GM13976 (cell line): ENCODE results near the gene QKI.

Source experiments
- DNase-seq: peaks from one replicate; pipeline ENCODE4 v3.0.0; 2012; ENCODE audit warnings: low spot score
- CTCF ChIP-seq: IDR thresholded peaks from 2 replicates; pipeline ENCODE4 v1.5.1; 2012; ENCODE audit warnings: borderline replicate concordance, mild to moderate bottlenecking; ENCODE audit not compliant: insufficient read depth; ENCODE audit errors: extremely low read depth, missing control alignments, control extremely low read depth
- in situ Hi-C: fragments of 300-500 bp; cut with MboI; formaldehyde crosslinking; loops from one replicate; pipeline ENCODE4 v1.12.0; 2022; ENCODE audit warnings: low sequenced_read_pairs, mixed read lengths, inconsistent platforms; ENCODE audit not compliant: unreplicated experiment

The QKI gene

GRCh38 chr6:163522033-163522432 lies 107.5 kb downstream of the QKI start:
- in situ Hi-C loops, result no loop called here
- DNase-seq, result no peak
- TF ChIP-seq CTCF, result no peak

- no peak for DNase-seq
- TF ChIP-seq CTCF, result no peak
- in situ Hi-C loops, result no loop called here
Observed at GRCh38 chr6:163525926-163526325, 111.4 kb downstream of the QKI start.

GRCh38 chr6:163526346-163526745 lies 111.8 kb downstream of the QKI start:
- no peak for DNase-seq
- no peak for TF ChIP-seq CTCF

GRCh38 chr6:163527291-163527690 lies 112.8 kb downstream of the QKI start:
- DNase-seq, result no peak
- TF ChIP-seq CTCF, result no peak
- in situ Hi-C loops, result no loop called here

More at GRCh38 chr6:163526346-163526745, 111.8 kb downstream of the QKI start:
- in situ Hi-C loops, result no loop called here

- no peak for TF ChIP-seq CTCF
- in situ Hi-C loops, result no loop called here
- no peak for DNase-seq
Observed at GRCh38 chr6:163529605-163530004, 115.1 kb downstream of the QKI start.

- in situ Hi-C loops, result no loop called here
- no peak for DNase-seq
- no peak for TF ChIP-seq CTCF
Observed at GRCh38 chr6:163530406-163530805, 115.9 kb downstream of the QKI start.

GRCh38 chr6:163531122-163531521 lies 116.6 kb downstream of the QKI start:
- in situ Hi-C loops, result no loop called here

More at GRCh38 chr6:163531122-163531521, 116.6 kb downstream of the QKI start:
- TF ChIP-seq CTCF, result no peak
- DNase-seq, result no peak
